Uterus (tissue), 2 donors: ENCODE results near the gene PRMT2.

ENCODE experiments used
- POLR2A ChIP-seq, 2 donors: fragments of 450-650 bp; IDR thresholded peaks; one replicate each; pipeline ENCODE4 v1.6.1; 2016; ENCODE audit warnings: antibody characterized with exemption in 2 of 2, mild to moderate bottlenecking in 1 of 2, moderate library complexity in 1 of 2
- TF ChIP-seq, protein P1 (sequence below), 4 experiments: fragments of 200-600 bp in 2 of 4; fragments of 450-650 bp in 2 of 4; sonication (generic) in 2 of 4; IDR thresholded peaks; one replicate each; pipeline ENCODE4 v1.5.1; 2016 to 2019; ENCODE audit warnings: antibody characterized with exemption in 4 of 4, mild to moderate bottlenecking in 2 of 4, moderate library complexity in 1 of 4

DNA sequence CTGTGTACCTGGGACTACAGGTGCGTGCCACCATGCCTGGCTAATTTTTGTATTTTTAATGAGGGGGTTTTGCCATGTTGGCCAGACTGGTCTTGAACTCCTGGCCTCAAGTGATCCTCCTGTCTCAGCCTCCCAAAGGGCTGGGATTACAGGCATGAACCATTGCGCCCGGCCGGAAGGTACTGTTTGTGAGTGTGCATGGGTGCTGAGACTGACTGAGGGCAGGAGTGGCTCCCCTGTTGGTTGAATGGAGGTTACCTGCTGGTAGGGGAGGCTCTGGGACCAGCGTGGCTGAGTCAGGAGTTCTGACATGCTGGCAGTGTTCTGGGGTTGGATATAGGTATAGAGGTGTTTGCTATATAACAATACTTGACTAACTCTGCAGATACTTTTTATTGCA is 10.4 kb downstream of the PRMT2 start:
- TF ChIP-seq, protein P1, sequence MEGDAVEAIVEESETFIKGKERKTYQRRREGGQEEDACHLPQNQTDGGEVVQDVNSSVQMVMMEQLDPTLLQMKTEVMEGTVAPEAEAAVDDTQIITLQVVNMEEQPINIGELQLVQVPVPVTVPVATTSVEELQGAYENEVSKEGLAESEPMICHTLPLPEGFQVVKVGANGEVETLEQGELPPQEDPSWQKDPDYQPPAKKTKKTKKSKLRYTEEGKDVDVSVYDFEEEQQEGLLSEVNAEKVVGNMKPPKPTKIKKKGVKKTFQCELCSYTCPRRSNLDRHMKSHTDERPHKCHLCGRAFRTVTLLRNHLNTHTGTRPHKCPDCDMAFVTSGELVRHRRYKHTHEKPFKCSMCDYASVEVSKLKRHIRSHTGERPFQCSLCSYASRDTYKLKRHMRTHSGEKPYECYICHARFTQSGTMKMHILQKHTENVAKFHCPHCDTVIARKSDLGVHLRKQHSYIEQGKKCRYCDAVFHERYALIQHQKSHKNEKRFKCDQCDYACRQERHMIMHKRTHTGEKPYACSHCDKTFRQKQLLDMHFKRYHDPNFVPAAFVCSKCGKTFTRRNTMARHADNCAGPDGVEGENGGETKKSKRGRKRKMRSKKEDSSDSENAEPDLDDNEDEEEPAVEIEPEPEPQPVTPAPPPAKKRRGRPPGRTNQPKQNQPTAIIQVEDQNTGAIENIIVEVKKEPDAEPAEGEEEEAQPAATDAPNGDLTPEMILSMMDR (IDR thresholded peaks at IDR 0.05) = no peak
- TF ChIP-seq POLR2A (IDR thresholded peaks at IDR 0.05) = no peak
